Astrocyte (in vitro differentiated cells and primary cell): Measurements from ENCODE around the gene SMIM35.

Experiments
- CTCF ChIP-seq: IDR thresholded peaks from 2 replicates; pipeline ENCODE4 v1.5.1; 2011; ENCODE audit warnings: low read depth, mild to moderate bottlenecking, inconsistent platforms, low read length, moderate library complexity; ENCODE audit not compliant: insufficient read depth
- EZH2 ChIP-seq: IDR thresholded peaks from 2 replicates; pipeline ENCODE4 v1.6.1; 2012; ENCODE audit warnings: mild to moderate bottlenecking, low read length, inconsistent platforms; ENCODE audit not compliant: insufficient read depth

GRCh38 chr11:118012083-118012669 lies 74.6 kb downstream of the SMIM35 start:
- TF ChIP-seq CTCF (no peak), EZH2 (no peak)
